MV-4-11 (cell line): ENCODE measurements around the gene PARD3B.

Source experiments
- DNase-seq: peaks from one replicate; lab custom pipeline; 2025; lab: John Stamatoyannopoulos, UW

Gene PARD3B

GRCh38 chr2:204696124-204696523 lies 150.8 kb downstream of the PARD3B start:
- DNase-seq = no peak

GRCh38 chr2:204705243-204705932 lies 160.1 kb downstream of the PARD3B start:
- no peak for DNase-seq

GRCh38 chr2:204706939-204707338 lies 161.7 kb downstream of the PARD3B start:
- no peak for DNase-seq

- no peak for DNase-seq
Observed at GRCh38 chr2:204713211-204713610, 167.9 kb downstream of the PARD3B start.

- no peak for DNase-seq
Observed at GRCh38 chr2:204715361-204715760, 170.1 kb downstream of the PARD3B start.

- no peak for DNase-seq
Observed at GRCh38 chr2:204717591-204717990, 172.3 kb downstream of the PARD3B start.

- DNase-seq = no peak
Observed at GRCh38 chr2:204718607-204719006, 173.3 kb downstream of the PARD3B start.

GRCh38 chr2:204720874-204721273 lies 175.6 kb downstream of the PARD3B start:
- no peak for DNase-seq

GRCh38 chr2:204722207-204722606 lies 176.9 kb downstream of the PARD3B start:
- no peak for DNase-seq

GRCh38 chr2:204722691-204723090 lies 177.4 kb downstream of the PARD3B start:
- DNase-seq = no peak

- DNase-seq = no peak
Observed at GRCh38 chr2:204725693-204726360, 180.6 kb downstream of the PARD3B start.

- no peak for DNase-seq
Observed at GRCh38 chr2:204726831-204727230, 181.6 kb downstream of the PARD3B start.

GRCh38 chr2:204727368-204727767 lies 182.1 kb downstream of the PARD3B start:
- DNase-seq = no peak

- DNase-seq = no peak
Observed at GRCh38 chr2:204730603-204731002, 185.3 kb downstream of the PARD3B start.

- no peak for DNase-seq
Observed at GRCh38 chr2:204732019-204732418, 186.7 kb downstream of the PARD3B start.

GRCh38 chr2:204737296-204737695 lies 192.0 kb downstream of the PARD3B start:
- no peak for DNase-seq

- DNase-seq = no peak
Observed at GRCh38 chr2:204738721-204739120, 193.4 kb downstream of the PARD3B start.

GRCh38 chr2:204743393-204743960 lies 198.2 kb downstream of the PARD3B start:
- no peak for DNase-seq

- DNase-seq = no peak
Observed at GRCh38 chr2:204744506-204744905, 199.2 kb downstream of the PARD3B start.

- DNase-seq = no peak
Observed at GRCh38 chr2:204748286-204748685, 203.0 kb downstream of the PARD3B start.

GRCh38 chr2:204749319-204749718 lies 204.0 kb downstream of the PARD3B start:
- DNase-seq = no peak

GRCh38 chr2:204750389-204750788 lies 205.1 kb downstream of the PARD3B start:
- no peak for DNase-seq

GRCh38 chr2:204751472-204751871 lies 206.2 kb downstream of the PARD3B start:
- DNase-seq = no peak
